HG02840 (cell line): ENCODE results near the gene NXF2B.
"Not testable (repeated sequence)": the region's sequence is repeated elsewhere in the genome, so short reads cannot be mapped to it uniquely, and the experiment has no call there.

Experiments
- ATAC-seq: cut with Tn5 transposase; IDR thresholded peaks from one replicate; pipeline ENCODE4 v1.9.1; 2021; ENCODE audit warnings: mild to moderate bottlenecking, moderate library complexity, moderate number of reproducible peaks; ENCODE audit not compliant: unreplicated experiment, low FRiP score

NXF2B gene

GRCh38 chrX:102439908-102440307 is at the start of gene NXF2B:
NXF2B (minus strand) TSS chrX:102440008; CDS start chrX:102380036, 59,972 bp downstream.
- not testable (repeated sequence) for ATAC-seq

- not testable (repeated sequence) for ATAC-seq
Observed at GRCh38 chrX:102478765-102479164, 39.0 kb upstream of the NXF2B start.

- ATAC-seq: not testable (repeated sequence)
Observed at GRCh38 chrX:102471762-102472220, 32.0 kb upstream of the NXF2B start, which contains the start of gene TCP11X2. TCP11X2 (minus strand) TSS chrX:102471812.

GRCh38 chrX:102470215-102470614 is 30.4 kb upstream of the NXF2B start:
- not testable (repeated sequence) for ATAC-seq

GRCh38 chrX:102458615-102459014 is 18.8 kb upstream of the NXF2B start:
- not testable (repeated sequence) for ATAC-seq

GRCh38 chrX:102414493-102414892 is 25.3 kb downstream of the NXF2B start:
- not testable (repeated sequence) for ATAC-seq

- no peak for ATAC-seq
Observed at GRCh38 chrX:102345916-102346315, 93.9 kb downstream of the NXF2B start.

- no peak for ATAC-seq
Observed at GRCh38 chrX:102341867-102342266, 97.9 kb downstream of the NXF2B start.

- ATAC-seq: no peak
Observed at GRCh38 chrX:102339312-102340298, 100.2 kb downstream of the NXF2B start.

GRCh38 chrX:102338162-102338561 is 101.6 kb downstream of the NXF2B start:
- no peak for ATAC-seq
